Measurements from ENCODE around the gene RASSF8. TPM values are rescaled to one million over a fixed set of nuclear protein-coding genes. Genes with fewer than 3 reads are reported as not detected.

Gene RASSF8
- total and polyA plus RNA-seq, 2 experiments from 2014 or later = 11.5 to 30.6 TPM

DNA sequence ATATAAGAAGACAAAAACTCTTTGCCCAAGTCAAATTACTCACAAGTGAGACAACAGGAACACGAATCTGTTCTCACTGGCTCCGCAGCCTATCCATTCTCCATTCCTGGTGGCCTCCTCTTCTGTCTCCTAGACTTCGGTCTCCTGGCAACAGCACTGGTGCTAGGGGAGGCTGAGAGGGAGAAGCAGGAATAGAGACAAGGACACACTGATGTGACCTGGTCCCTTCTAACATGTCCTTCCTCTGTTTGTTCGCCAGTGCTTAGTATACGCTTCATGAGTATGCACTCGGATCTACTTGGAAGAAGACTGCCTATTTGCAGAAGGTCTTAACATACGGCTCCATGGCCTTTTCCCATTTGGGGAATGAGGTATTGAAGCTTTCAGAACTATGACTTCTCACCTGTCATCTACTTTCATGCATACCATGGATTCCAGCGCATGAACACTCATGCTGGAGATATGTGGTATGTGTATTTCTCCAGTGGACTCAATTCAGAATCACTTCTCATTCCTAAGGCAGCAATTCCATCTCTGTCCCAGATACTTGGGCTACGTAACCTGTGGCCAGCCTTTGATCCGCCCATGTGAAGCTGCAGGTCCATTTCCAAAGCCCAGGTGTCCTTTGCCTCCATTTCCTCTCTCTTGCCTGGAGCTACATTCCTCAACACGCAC, 132.5 kb downstream of the RASSF8 start (continued):
- TF ChIP-seq, protein P1, sequence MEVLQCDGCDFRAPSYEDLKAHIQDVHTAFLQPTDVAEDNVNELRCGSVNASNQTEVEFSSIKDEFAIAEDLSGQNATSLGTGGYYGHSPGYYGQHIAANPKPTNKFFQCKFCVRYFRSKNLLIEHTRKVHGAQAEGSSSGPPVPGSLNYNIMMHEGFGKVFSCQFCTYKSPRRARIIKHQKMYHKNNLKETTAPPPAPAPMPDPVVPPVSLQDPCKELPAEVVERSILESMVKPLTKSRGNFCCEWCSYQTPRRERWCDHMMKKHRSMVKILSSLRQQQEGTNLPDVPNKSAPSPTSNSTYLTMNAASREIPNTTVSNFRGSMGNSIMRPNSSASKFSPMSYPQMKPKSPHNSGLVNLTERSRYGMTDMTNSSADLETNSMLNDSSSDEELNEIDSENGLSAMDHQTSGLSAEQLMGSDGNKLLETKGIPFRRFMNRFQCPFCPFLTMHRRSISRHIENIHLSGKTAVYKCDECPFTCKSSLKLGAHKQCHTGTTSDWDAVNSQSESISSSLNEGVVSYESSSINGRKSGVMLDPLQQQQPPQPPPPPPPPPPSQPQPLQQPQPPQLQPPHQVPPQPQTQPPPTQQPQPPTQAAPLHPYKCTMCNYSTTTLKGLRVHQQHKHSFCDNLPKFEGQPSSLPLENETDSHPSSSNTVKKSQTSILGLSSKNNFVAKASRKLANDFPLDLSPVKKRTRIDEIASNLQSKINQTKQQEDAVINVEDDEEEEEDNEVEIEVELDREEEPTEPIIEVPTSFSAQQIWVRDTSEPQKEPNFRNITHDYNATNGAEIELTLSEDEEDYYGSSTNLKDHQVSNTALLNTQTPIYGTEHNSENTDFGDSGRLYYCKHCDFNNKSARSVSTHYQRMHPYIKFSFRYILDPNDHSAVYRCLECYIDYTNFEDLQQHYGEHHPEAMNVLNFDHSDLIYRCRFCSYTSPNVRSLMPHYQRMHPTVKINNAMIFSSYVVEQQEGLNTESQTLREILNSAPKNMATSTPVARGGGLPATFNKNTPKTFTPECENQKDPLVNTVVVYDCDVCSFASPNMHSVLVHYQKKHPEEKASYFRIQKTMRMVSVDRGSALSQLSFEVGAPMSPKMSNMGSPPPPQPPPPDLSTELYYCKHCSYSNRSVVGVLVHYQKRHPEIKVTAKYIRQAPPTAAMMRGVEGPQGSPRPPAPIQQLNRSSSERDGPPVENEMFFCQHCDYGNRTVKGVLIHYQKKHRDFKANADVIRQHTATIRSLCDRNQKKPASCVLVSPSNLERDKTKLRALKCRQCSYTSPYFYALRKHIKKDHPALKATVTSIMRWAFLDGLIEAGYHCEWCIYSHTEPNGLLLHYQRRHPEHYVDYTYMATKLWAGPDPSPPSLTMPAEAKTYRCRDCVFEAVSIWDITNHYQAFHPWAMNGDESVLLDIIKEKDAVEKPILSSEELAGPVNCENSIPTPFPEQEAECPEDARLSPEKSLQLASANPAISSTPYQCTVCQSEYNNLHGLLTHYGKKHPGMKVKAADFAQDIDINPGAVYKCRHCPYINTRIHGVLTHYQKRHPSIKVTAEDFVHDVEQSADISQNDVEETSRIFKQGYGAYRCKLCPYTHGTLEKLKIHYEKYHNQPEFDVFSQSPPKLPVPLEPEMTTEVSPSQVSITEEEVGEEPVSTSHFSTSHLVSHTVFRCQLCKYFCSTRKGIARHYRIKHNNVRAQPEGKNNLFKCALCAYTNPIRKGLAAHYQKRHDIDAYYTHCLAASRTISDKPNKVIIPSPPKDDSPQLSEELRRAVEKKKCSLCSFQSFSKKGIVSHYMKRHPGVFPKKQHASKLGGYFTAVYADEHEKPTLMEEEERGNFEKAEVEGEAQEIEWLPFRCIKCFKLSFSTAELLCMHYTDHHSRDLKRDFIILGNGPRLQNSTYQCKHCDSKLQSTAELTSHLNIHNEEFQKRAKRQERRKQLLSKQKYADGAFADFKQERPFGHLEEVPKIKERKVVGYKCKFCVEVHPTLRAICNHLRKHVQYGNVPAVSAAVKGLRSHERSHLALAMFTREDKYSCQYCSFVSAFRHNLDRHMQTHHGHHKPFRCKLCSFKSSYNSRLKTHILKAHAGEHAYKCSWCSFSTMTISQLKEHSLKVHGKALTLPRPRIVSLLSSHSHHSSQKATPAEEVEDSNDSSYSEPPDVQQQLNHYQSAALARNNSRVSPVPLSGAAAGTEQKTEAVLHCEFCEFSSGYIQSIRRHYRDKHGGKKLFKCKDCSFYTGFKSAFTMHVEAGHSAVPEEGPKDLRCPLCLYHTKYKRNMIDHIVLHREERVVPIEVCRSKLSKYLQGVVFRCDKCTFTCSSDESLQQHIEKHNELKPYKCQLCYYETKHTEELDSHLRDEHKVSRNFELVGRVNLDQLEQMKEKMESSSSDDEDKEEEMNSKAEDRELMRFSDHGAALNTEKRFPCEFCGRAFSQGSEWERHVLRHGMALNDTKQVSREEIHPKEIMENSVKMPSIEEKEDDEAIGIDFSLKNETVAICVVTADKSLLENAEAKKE (CRISPR knock-in tag; IDR thresholded peaks at IDR 0.05) = no peak
- TF ChIP-seq, protein P2, sequence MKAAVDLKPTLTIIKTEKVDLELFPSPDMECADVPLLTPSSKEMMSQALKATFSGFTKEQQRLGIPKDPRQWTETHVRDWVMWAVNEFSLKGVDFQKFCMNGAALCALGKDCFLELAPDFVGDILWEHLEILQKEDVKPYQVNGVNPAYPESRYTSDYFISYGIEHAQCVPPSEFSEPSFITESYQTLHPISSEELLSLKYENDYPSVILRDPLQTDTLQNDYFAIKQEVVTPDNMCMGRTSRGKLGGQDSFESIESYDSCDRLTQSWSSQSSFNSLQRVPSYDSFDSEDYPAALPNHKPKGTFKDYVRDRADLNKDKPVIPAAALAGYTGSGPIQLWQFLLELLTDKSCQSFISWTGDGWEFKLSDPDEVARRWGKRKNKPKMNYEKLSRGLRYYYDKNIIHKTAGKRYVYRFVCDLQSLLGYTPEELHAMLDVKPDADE (IDR thresholded peaks at IDR 0.05) = no peak
- TF ChIP-seq ZNF114 (CRISPR knock-in tag; IDR thresholded peaks at IDR 0.05) (no peak), NANOG (IDR thresholded peaks at IDR 0.05; ENCODE audit: borderline replicate concordance) (no peak)

DNA sequence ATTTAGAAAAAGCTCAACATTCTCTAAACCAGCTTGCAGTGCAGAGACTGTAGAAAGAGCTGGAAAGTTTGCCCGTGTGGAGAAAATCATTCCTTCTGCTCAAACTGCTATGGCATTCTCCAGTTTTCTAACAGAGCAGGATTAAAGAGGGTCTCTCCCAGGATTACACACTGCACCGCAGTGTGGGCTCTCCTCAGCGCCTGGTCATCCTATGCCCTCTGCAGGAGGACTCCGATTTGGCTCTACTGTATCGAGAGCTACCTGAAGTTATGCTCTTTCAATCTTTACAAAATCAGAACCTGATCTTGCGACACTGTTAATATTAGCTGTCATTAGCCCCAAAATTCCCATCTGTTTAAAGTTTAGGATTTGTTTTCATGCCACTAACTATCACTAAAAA, 133.3 kb downstream of the RASSF8 start:
- Mint-ChIP-seq H3K4me1 (peaks cover 10% of the 10 kb centered on the region), H3K27me3 (ENCODE audit: insufficient read depth, low read depth, poor library complexity) (peaks cover 3% of the 10 kb centered on the region), H3K9me3 (no peaks in the 10 kb centered on the region), H3K36me3 (ENCODE audit: low read depth) (no peaks in the 10 kb centered on the region), H3K27ac (no peak overlapping the region), H3K4me3 (no peak overlapping the region)
- Histone ChIP-seq H4K20me1 (replicated peaks; ENCODE audit: insufficient read depth) (no peaks in the 10 kb centered on the region), H3K36me3 (ENCODE audit: insufficient read depth) (no peaks in the 10 kb centered on the region), H2AFZ (no peak overlapping the region), H3K27me3 (ENCODE audit: insufficient read depth) (no peaks in the 10 kb centered on the region), H3F3A (replicated peaks; ENCODE audit: low read depth) (no peaks in the 10 kb centered on the region), H3K4me2 (no peak overlapping the region), H3K4me3 (no peak overlapping the region), H3K9me2 (ENCODE audit: insufficient read depth) (no peaks in the 10 kb centered on the region), H3K27ac (ENCODE audit: low read depth) (no peak overlapping the region), H3K4me1 (ENCODE audit: insufficient read depth) (peaks cover 6% of the 10 kb centered on the region; the same call in 1 of the 2 replicates), H3K79me2 (replicated peaks; ENCODE audit: insufficient read depth) (no peaks in the 10 kb centered on the region)
- peak; percentile 94 for ATAC-seq
- TF ChIP-seq ZNF331 (CRISPR knock-in tag; IDR thresholded peaks at IDR 0.05; ENCODE audit: low read depth) = no peak
- TF ChIP-seq, protein P3, sequence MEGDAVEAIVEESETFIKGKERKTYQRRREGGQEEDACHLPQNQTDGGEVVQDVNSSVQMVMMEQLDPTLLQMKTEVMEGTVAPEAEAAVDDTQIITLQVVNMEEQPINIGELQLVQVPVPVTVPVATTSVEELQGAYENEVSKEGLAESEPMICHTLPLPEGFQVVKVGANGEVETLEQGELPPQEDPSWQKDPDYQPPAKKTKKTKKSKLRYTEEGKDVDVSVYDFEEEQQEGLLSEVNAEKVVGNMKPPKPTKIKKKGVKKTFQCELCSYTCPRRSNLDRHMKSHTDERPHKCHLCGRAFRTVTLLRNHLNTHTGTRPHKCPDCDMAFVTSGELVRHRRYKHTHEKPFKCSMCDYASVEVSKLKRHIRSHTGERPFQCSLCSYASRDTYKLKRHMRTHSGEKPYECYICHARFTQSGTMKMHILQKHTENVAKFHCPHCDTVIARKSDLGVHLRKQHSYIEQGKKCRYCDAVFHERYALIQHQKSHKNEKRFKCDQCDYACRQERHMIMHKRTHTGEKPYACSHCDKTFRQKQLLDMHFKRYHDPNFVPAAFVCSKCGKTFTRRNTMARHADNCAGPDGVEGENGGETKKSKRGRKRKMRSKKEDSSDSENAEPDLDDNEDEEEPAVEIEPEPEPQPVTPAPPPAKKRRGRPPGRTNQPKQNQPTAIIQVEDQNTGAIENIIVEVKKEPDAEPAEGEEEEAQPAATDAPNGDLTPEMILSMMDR (conservative IDR thresholded peaks at IDR 0.05; ENCODE audit: low read depth in 2 of 2) = peak; percentile 54 to 78
- TF ChIP-seq STAT1 (IDR thresholded peaks at IDR 0.05; ENCODE audit: unreplicated experiment) = no peak
- no peak for TF ChIP-seq ZNF114 (CRISPR knock-in tag; IDR thresholded peaks at IDR 0.05)
- no peak for TF ChIP-seq POLR2AphosphoS5 (IDR thresholded peaks at IDR 0.05; ENCODE audit: low read depth)
- TF ChIP-seq CREB1 (CRISPR knock-in tag; IDR thresholded peaks at IDR 0.05; ENCODE audit: low read depth) = no peak
- TF ChIP-seq, protein P2 (IDR thresholded peaks at IDR 0.05) = no peak
- no peak for TF ChIP-seq JUNB (IDR thresholded peaks at IDR 0.05; ENCODE audit: unreplicated experiment)
- peak; percentile 67 for DNase-seq (ENCODE audit: low spot score)
